Measurements from ENCODE around the gene RNF220. TPM values are rescaled to one million over a fixed set of nuclear protein-coding genes. Genes with fewer than 3 reads are reported as not detected.

The RNF220 gene
- total RNA-seq, 3 donors from 2014 or later = 61.9 to 83.9 (median 72.7) TPM

- H3K9me3 ChIP-seq = no peaks in the 10 kb centered on the region
- no peak for DNase-seq
- no peak overlapping the region for H3K4me3 ChIP-seq
- ATAC-seq = peak; percentile 69
- no peaks in the 10 kb centered on the region for H3K36me3 ChIP-seq (ENCODE audit: low read depth)
- TF ChIP-seq CTCF (IDR thresholded peaks at IDR 0.05) = no peak
- intact Hi-C loops (cut with DNase I, micrococcal nuclease) = no loop called here
- H3K4me1 ChIP-seq (ENCODE audit: low read depth) = no peaks in the 10 kb centered on the region
These were observed 140.9 kb downstream of the RNF220 start for GRCh38 chr1:44545961-44546360.

- ATAC-seq (no peak), DNase-seq (no peak)
- intact Hi-C loops (cut with DNase I, micrococcal nuclease) = no loop called here
- Histone ChIP-seq H3K4me3 (no peak overlapping the region), H3K36me3 (ENCODE audit: low read depth) (no peaks in the 10 kb centered on the region), H3K4me1 (ENCODE audit: low read depth) (no peaks in the 10 kb centered on the region), H3K9me3 (no peaks in the 10 kb centered on the region)
- TF ChIP-seq CTCF (IDR thresholded peaks at IDR 0.05) = no peak
These were observed 141.5 kb downstream of the RNF220 start for GRCh38 chr1:44546403-44547053.

GRCh38 chr1:44547361-44547760 is 142.3 kb downstream of the RNF220 start:
- DNase-seq = no peak
- TF ChIP-seq CTCF (IDR thresholded peaks at IDR 0.05) = no peak
- Histone ChIP-seq H3K4me3 (no peak overlapping the region), H3K9me3 (no peaks in the 10 kb centered on the region), H3K4me1 (ENCODE audit: low read depth) (no peaks in the 10 kb centered on the region), H3K36me3 (ENCODE audit: low read depth) (no peaks in the 10 kb centered on the region)
- intact Hi-C loops (cut with DNase I, micrococcal nuclease) = no loop called here
- ATAC-seq = no peak

GRCh38 chr1:44547837-44548236 is 142.8 kb downstream of the RNF220 start:
- no peak overlapping the region for H3K4me3 ChIP-seq
- no peaks in the 10 kb centered on the region for H3K36me3 ChIP-seq (ENCODE audit: low read depth)
- H3K4me1 ChIP-seq (ENCODE audit: low read depth) = no peaks in the 10 kb centered on the region
- ATAC-seq (no peak), DNase-seq (no peak)
- no peak for TF ChIP-seq CTCF (IDR thresholded peaks at IDR 0.05)
- H3K9me3 ChIP-seq = no peaks in the 10 kb centered on the region
- intact Hi-C loops (cut with DNase I, micrococcal nuclease) = no loop called here

- DNase-seq (no peak), ATAC-seq (no peak)
- Histone ChIP-seq H3K4me3 (no peak overlapping the region), H3K4me1 (ENCODE audit: low read depth) (no peaks in the 10 kb centered on the region), H3K36me3 (ENCODE audit: low read depth) (no peaks in the 10 kb centered on the region), H3K9me3 (no peaks in the 10 kb centered on the region)
- intact Hi-C loops (cut with DNase I, micrococcal nuclease) = no loop called here
- TF ChIP-seq CTCF (IDR thresholded peaks at IDR 0.05) = no peak
These were observed 144.5 kb downstream of the RNF220 start for GRCh38 chr1:44549510-44549909.

Data from mucosa of descending colon (tissue), 3 donors.